OCI-LY7 (cell line): Measurements from ENCODE around the gene TRIM3.

Experiments
- CTCF ChIP-seq: fragments of 200-600 bp; sonication (generic); conservative IDR thresholded peaks from 2 replicates; pipeline ENCODE4 v1.5.1; 2014; ENCODE audit warnings: mild to moderate bottlenecking, antibody characterized with exemption, low read length, moderate library complexity, mixed read lengths
- EZH2phosphoT487 ChIP-seq: fragments of 200-600 bp; sonication (generic); IDR thresholded peaks from 2 replicates; pipeline ENCODE4 v1.6.1; 2018; ENCODE audit warnings: low read depth, borderline replicate concordance, mild to moderate bottlenecking, mixed run types, antibody characterized with exemption, low read length, moderate library complexity, mixed read lengths

GRCh38 chr11:6456361-6457073 lies 17.2 kb downstream of the TRIM3 start:
- TF ChIP-seq CTCF (no peak), EZH2phosphoT487 (no peak)
